WTC11 (cell line): Measurements from ENCODE around the gene SLC25A46. TPM values are rescaled to one million over a fixed set of nuclear protein-coding genes. Genes with fewer than 3 reads are reported as not detected.

Source experiments
- ATAC-seq: fragments of 200-7000 bp; cut with Tn5 transposase; 2 replicates; pipeline ENCODE4 v1.10.0; 2021; ENCODE audit warnings: mild to moderate bottlenecking, moderate library complexity
- CTCF ChIA-PET: fragments of 300-600 bp; sonication (Branson Sonifier 250); formaldehyde crosslinking; loops from one replicate; lab custom pipeline; 2021; ENCODE audit warnings: antibody characterized with exemption; lab: Charles Lee
- POLR2A ChIA-PET: fragments of 350-600 bp; sonication (Branson Sonifier 250); formaldehyde crosslinking; loops from one replicate; lab custom pipeline; 2021; ENCODE audit warnings: antibody characterized with exemption; lab: Charles Lee
- DNase-seq: peaks from one replicate; pipeline ENCODE4 v3.0.0; 2021; ENCODE audit warnings: low spot score
- H3K27ac Mint-ChIP-seq: 2 replicates; pipeline ENCODE4 v1.8.0; 2021; ENCODE audit warnings: mixed read lengths
- H3K27me3 Mint-ChIP-seq: 2 replicates; pipeline ENCODE4 v1.8.0; 2021; ENCODE audit warnings: low read depth, mild to moderate bottlenecking, moderate library complexity, mixed read lengths
- H3K36me3 Mint-ChIP-seq: 2 replicates; pipeline ENCODE4 v1.8.0; 2021; ENCODE audit warnings: mixed read lengths
- H3K4me1 Mint-ChIP-seq: 2 replicates; pipeline ENCODE4 v1.8.0; 2022; ENCODE audit warnings: mixed read lengths
- H3K4me3 Mint-ChIP-seq: 2 replicates; pipeline ENCODE4 v1.8.0; 2021; ENCODE audit warnings: mild to moderate bottlenecking, moderate library complexity, mixed read lengths
- H3K9me3 Mint-ChIP-seq: 2 replicates; pipeline ENCODE4 v1.8.0; 2021; ENCODE audit warnings: mixed read lengths
- CBFB ChIP-seq: sonication (generic); formaldehyde crosslinking; IDR thresholded peaks from 2 replicates; pipeline ENCODE4 v1.8.1; 2022; ENCODE audit warnings: mild to moderate bottlenecking, low read depth, missing genetic modification reagents
- CREB1 ChIP-seq: sonication (generic); formaldehyde crosslinking; IDR thresholded peaks from 2 replicates; pipeline ENCODE4 v1.8.0; 2023; ENCODE audit warnings: mild to moderate bottlenecking, missing genetic modification reagents
- CREM ChIP-seq: sonication (generic); formaldehyde crosslinking; IDR thresholded peaks from 2 replicates; pipeline ENCODE4 v1.8.1; 2022; ENCODE audit warnings: mild to moderate bottlenecking, missing genetic modification reagents, moderate library complexity
- ELF4 ChIP-seq: sonication (generic); formaldehyde crosslinking; IDR thresholded peaks from 2 replicates; pipeline ENCODE4 v1.8.1; 2022; ENCODE audit warnings: low read depth, mild to moderate bottlenecking, moderate library complexity, missing genetic modification reagents
- EMX1 ChIP-seq: fragments of 250-450 bp; sonication (Bioruptor Pico); IDR thresholded peaks from 2 replicates; pipeline ENCODE4 v1.8.0; 2021; ENCODE audit warnings: mild to moderate bottlenecking
- ETV6 ChIP-seq: sonication (generic); formaldehyde crosslinking; IDR thresholded peaks from 2 replicates; pipeline ENCODE4 v1.8.1; 2022; ENCODE audit warnings: mild to moderate bottlenecking, missing genetic modification reagents
- FOXP1 ChIP-seq: sonication (generic); formaldehyde crosslinking; IDR thresholded peaks from 2 replicates; pipeline ENCODE4 v1.8.0; 2022; ENCODE audit warnings: missing genetic modification reagents, mild to moderate bottlenecking, moderate library complexity, borderline replicate concordance
- GABPB1 ChIP-seq: sonication (generic); formaldehyde crosslinking; IDR thresholded peaks from 2 replicates; pipeline ENCODE4 v1.8.1; 2023; ENCODE audit warnings: mild to moderate bottlenecking, missing genetic modification reagents
- NFE2L1 ChIP-seq: sonication (generic); formaldehyde crosslinking; IDR thresholded peaks from 2 replicates; pipeline ENCODE4 v1.8.1; 2023; ENCODE audit warnings: missing genetic modification reagents
- NR3C1 ChIP-seq: sonication (generic); formaldehyde crosslinking; conservative IDR thresholded peaks from 2 replicates; pipeline ENCODE4 v1.8.1; 2023; ENCODE audit warnings: low read depth, mild to moderate bottlenecking, missing genetic modification reagents
- RORB ChIP-seq: fragments of 250-450 bp; sonication (Bioruptor Pico); IDR thresholded peaks from 2 replicates; pipeline ENCODE4 v1.9.0; 2021; ENCODE audit warnings: mild to moderate bottlenecking
- SOX15 ChIP-seq: fragments of 250-450 bp; sonication (Bioruptor Pico); IDR thresholded peaks from 2 replicates; pipeline ENCODE4 v1.9.0; 2021; ENCODE audit warnings: mild to moderate bottlenecking
- SP1 ChIP-seq: sonication (generic); formaldehyde crosslinking; conservative IDR thresholded peaks from 2 replicates; pipeline ENCODE4 v1.8.1; 2022; ENCODE audit warnings: missing genetic modification reagents
- ZBTB21 ChIP-seq: sonication (generic); formaldehyde crosslinking; IDR thresholded peaks from 2 replicates; pipeline ENCODE4 v1.8.1; 2023; ENCODE audit warnings: mild to moderate bottlenecking, missing genetic modification reagents, borderline replicate concordance
- ZNF138 ChIP-seq: sonication (generic); formaldehyde crosslinking; conservative IDR thresholded peaks from 2 replicates; pipeline ENCODE4 v1.8.1; 2022; ENCODE audit warnings: mild to moderate bottlenecking, moderate library complexity, missing genetic modification reagents
- ZNF219 ChIP-seq: sonication (generic); formaldehyde crosslinking; IDR thresholded peaks from 2 replicates; pipeline ENCODE4 v1.8.0; 2023; ENCODE audit warnings: missing genetic modification reagents, mild to moderate bottlenecking, borderline replicate concordance
- total RNA-seq: library from RNA; stranded (reverse); gene quantifications from 3 replicates; pipeline ENCODE4 v1.2.3, GENCODE V29; 2021
- TF ChIP-seq, protein P1 (sequence below): sonication (generic); formaldehyde crosslinking; IDR thresholded peaks from 2 replicates; pipeline ENCODE4 v1.8.0; 2023; ENCODE audit warnings: mild to moderate bottlenecking, missing genetic modification reagents
- TF ChIP-seq, protein P2 (sequence below): sonication (generic); formaldehyde crosslinking; IDR thresholded peaks from 2 replicates; pipeline ENCODE4 v1.8.1; 2023; ENCODE audit warnings: mild to moderate bottlenecking, moderate library complexity, missing genetic modification reagents
- TF ChIP-seq, protein P3 (sequence below): sonication (generic); formaldehyde crosslinking; IDR thresholded peaks from 2 replicates; pipeline ENCODE4 v1.8.1; 2023; ENCODE audit warnings: mild to moderate bottlenecking, missing genetic modification reagents
- TF ChIP-seq, protein P4 (sequence below): sonication (generic); formaldehyde crosslinking; IDR thresholded peaks from 2 replicates; pipeline ENCODE4 v1.8.0; 2022; ENCODE audit warnings: missing genetic modification reagents
- TF ChIP-seq, protein P5 (sequence below): sonication (generic); formaldehyde crosslinking; IDR thresholded peaks from 2 replicates; pipeline ENCODE4 v1.8.1; 2023; ENCODE audit warnings: mild to moderate bottlenecking, missing genetic modification reagents, moderate library complexity
- TF ChIP-seq, protein P6 (sequence below): fragments of 250-450 bp; sonication (Bioruptor Pico); IDR thresholded peaks from 2 replicates; pipeline ENCODE4 v1.9.0; 2021; ENCODE audit warnings: moderate library complexity, mild to moderate bottlenecking, inconsistent platforms, borderline replicate concordance

Gene SLC25A46
- total RNA-seq, 1 experiment from 2014 or later: 19.2 TPM

DNA sequence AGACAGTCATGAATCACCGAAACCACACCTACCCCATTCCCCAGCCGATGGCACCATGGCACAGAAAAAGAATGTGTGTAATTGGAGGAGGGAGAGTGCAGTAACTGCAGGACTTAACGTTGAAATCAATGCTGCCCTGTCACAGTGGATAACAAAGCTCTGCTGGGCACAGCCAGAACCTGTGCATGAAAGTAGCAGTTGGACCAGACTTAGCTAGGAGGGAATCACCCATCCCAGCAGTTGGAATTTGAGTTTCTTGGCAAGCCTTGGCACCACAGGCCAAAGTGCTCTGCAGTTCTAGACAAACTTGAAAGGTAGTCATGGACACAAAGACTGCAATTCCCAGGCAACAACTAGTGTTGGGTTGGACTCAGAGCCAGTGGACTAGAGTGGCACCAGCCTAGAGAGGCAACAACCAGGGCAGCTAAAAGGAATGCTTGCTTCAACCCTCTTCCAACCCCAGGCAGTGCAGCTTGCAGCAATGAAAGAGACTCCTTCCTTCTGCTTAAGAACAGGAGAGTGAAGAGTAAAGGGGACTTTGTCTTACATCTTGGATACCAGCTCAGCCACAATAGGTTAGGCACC is 31.5 kb upstream of the SLC25A46 start (continued):
- TF ChIP-seq, protein P1, sequence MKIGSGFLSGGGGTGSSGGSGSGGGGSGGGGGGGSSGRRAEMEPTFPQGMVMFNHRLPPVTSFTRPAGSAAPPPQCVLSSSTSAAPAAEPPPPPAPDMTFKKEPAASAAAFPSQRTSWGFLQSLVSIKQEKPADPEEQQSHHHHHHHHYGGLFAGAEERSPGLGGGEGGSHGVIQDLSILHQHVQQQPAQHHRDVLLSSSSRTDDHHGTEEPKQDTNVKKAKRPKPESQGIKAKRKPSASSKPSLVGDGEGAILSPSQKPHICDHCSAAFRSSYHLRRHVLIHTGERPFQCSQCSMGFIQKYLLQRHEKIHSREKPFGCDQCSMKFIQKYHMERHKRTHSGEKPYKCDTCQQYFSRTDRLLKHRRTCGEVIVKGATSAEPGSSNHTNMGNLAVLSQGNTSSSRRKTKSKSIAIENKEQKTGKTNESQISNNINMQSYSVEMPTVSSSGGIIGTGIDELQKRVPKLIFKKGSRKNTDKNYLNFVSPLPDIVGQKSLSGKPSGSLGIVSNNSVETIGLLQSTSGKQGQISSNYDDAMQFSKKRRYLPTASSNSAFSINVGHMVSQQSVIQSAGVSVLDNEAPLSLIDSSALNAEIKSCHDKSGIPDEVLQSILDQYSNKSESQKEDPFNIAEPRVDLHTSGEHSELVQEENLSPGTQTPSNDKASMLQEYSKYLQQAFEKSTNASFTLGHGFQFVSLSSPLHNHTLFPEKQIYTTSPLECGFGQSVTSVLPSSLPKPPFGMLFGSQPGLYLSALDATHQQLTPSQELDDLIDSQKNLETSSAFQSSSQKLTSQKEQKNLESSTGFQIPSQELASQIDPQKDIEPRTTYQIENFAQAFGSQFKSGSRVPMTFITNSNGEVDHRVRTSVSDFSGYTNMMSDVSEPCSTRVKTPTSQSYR: no peak
- TF ChIP-seq FOXP1 (no peak), EMX1 (no peak)
- TF ChIP-seq, protein P2, sequence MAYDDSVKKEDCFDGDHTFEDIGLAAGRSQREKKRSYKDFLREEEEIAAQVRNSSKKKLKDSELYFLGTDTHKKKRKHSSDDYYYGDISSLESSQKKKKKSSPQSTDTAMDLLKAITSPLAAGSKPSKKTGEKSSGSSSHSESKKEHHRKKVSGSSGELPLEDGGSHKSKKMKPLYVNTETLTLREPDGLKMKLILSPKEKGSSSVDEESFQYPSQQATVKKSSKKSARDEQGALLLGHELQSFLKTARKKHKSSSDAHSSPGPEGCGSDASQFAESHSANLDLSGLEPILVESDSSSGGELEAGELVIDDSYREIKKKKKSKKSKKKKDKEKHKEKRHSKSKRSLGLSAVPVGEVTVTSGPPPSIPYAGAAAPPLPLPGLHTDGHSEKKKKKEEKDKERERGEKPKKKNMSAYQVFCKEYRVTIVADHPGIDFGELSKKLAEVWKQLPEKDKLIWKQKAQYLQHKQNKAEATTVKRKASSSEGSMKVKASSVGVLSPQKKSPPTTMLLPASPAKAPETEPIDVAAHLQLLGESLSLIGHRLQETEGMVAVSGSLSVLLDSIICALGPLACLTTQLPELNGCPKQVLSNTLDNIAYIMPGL (CRISPR knock-in tag): no peak

DNA sequence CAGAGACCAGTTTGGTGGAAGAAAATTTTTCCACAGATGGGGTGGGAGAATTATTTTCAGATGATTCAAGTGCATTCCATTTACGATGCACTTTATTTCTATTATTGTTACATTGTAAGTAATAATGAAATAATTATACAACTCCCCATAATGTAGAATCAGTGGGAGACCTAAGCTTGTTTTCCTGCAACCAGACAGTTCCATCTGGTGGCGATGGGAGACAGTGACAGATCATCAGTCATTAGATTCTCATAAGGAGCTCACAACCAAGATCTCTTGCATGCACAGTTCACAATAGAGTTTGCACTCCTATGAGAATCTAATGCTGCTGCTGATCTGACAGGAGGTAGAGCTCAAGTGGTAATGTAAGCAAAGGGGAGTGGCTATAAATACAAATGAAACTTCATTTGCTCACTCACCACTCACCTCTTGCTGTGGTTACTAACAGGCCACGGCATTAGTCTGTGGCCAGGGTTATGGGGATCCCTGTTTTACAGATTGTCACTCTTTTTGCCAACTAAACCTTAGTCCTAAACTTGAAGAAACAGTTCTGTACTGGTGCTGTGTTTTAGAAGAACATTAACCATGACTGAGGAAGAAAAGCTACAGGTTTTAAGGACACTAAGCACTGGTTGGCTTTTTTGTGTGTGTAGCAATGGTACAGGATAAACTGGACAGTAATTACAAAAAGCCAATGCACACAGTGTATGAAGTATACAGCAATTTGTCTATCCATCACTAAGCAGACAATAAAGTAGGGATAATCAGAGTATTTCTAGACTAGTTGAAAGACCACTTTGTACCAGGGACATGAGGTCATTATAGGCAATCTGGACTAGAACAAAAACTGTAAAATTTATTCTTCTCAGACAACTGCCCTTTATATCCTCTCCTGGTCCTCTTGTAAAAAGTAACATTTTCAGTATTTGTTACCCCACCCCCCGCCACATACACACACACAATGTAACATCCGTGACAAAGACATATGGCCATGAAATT is 22.3 kb upstream of the SLC25A46 start:
- Mint-ChIP-seq H3K4me3 (no peak overlapping the region), H3K27ac (no peak overlapping the region), H3K36me3 (no peaks in the 10 kb centered on the region), H3K9me3 (no peaks in the 10 kb centered on the region), H3K4me1 (no peaks in the 10 kb centered on the region), H3K27me3 (no peaks in the 10 kb centered on the region; the same call in 1 of the 2 replicates)
- ATAC-seq: no peak
- ChIA-PET POLR2A (no interaction called here), CTCF (interaction anchor here (0.6 to 0.9 kb wide), 2 partner anchors 251 to 275 kb away, joined by 3 read pairs; no protein-coding TSS in a partner anchor)
- TF ChIP-seq ZNF138 (no peak), ZBTB21 (no peak), RORB (no peak)
- no peak for DNase-seq

DNA sequence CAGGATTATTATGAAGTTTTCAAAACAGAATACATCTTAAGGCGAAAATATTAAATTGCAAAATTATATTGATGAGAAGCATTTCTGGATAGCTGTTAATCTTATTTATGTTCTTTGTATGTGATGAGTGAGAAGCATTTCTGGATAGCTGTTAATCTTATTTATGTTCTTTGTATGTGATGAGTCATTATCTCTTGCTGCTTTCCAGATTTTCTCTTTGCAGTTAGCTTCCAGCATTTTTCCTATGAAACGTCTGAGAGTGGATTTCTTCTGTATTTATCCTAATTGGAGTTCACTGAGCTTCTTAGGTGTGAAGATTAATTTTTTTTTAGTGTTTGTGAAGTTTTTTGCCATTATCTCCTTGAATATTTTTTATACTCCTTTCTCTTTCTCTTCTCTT is 20.5 kb upstream of the SLC25A46 start:
- no peaks in the 10 kb centered on the region for H3K36me3 Mint-ChIP-seq
- H3K4me3 Mint-ChIP-seq: no peak overlapping the region
- DNase-seq (no peak), ATAC-seq (no peak)
- no peaks in the 10 kb centered on the region for H3K9me3 Mint-ChIP-seq
- CTCF ChIA-PET: no interaction called here
- H3K4me1 Mint-ChIP-seq: no peaks in the 10 kb centered on the region
- H3K27ac Mint-ChIP-seq: no peak overlapping the region
- no peaks in the 10 kb centered on the region for H3K27me3 Mint-ChIP-seq
- POLR2A ChIA-PET: no interaction called here
- TF ChIP-seq FOXP1: no peak
- TF ChIP-seq, protein P3, sequence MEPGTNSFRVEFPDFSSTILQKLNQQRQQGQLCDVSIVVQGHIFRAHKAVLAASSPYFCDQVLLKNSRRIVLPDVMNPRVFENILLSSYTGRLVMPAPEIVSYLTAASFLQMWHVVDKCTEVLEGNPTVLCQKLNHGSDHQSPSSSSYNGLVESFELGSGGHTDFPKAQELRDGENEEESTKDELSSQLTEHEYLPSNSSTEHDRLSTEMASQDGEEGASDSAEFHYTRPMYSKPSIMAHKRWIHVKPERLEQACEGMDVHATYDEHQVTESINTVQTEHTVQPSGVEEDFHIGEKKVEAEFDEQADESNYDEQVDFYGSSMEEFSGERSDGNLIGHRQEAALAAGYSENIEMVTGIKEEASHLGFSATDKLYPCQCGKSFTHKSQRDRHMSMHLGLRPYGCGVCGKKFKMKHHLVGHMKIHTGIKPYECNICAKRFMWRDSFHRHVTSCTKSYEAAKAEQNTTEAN: no peak
- no peak for TF ChIP-seq SOX15 (CRISPR knock-in tag)
- TF ChIP-seq, protein P4, sequence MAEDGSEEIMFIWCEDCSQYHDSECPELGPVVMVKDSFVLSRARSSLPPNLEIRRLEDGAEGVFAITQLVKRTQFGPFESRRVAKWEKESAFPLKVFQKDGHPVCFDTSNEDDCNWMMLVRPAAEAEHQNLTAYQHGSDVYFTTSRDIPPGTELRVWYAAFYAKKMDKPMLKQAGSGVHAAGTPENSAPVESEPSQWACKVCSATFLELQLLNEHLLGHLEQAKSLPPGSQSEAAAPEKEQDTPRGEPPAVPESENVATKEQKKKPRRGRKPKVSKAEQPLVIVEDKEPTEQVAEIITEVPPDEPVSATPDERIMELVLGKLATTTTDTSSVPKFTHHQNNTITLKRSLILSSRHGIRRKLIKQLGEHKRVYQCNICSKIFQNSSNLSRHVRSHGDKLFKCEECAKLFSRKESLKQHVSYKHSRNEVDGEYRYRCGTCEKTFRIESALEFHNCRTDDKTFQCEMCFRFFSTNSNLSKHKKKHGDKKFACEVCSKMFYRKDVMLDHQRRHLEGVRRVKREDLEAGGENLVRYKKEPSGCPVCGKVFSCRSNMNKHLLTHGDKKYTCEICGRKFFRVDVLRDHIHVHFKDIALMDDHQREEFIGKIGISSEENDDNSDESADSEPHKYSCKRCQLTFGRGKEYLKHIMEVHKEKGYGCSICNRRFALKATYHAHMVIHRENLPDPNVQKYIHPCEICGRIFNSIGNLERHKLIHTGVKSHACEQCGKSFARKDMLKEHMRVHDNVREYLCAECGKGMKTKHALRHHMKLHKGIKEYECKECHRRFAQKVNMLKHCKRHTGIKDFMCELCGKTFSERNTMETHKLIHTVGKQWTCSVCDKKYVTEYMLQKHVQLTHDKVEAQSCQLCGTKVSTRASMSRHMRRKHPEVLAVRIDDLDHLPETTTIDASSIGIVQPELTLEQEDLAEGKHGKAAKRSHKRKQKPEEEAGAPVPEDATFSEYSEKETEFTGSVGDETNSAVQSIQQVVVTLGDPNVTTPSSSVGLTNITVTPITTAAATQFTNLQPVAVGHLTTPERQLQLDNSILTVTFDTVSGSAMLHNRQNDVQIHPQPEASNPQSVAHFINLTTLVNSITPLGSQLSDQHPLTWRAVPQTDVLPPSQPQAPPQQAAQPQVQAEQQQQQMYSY (CRISPR knock-in tag): no peak
- no peak for TF ChIP-seq CBFB (CRISPR knock-in tag)
- TF ChIP-seq GABPB1 (CRISPR knock-in tag): no peak
- no peak for TF ChIP-seq CREM (CRISPR knock-in tag)
- TF ChIP-seq, protein P5, sequence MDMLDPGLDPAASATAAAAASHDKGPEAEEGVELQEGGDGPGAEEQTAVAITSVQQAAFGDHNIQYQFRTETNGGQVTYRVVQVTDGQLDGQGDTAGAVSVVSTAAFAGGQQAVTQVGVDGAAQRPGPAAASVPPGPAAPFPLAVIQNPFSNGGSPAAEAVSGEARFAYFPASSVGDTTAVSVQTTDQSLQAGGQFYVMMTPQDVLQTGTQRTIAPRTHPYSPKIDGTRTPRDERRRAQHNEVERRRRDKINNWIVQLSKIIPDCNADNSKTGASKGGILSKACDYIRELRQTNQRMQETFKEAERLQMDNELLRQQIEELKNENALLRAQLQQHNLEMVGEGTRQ (CRISPR knock-in tag): no peak
- TF ChIP-seq CREB1: no peak
- TF ChIP-seq NFE2L1: no peak
- TF ChIP-seq, protein P6, sequence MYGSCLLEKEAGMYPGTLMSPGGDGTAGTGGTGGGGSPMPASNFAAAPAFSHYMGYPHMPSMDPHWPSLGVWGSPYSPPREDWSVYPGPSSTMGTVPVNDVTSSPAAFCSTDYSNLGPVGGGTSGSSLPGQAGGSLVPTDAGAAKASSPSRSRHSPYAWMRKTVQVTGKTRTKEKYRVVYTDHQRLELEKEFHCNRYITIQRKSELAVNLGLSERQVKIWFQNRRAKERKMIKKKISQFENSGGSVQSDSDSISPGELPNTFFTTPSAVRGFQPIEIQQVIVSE (CRISPR knock-in tag): no peak
- TF ChIP-seq NR3C1 (CRISPR knock-in tag): no peak
- no peak for TF ChIP-seq ELF4 (CRISPR knock-in tag)
- no peak for TF ChIP-seq SP1 (CRISPR knock-in tag)
- no peak for TF ChIP-seq ETV6 (CRISPR knock-in tag)
- TF ChIP-seq ZNF219 (CRISPR knock-in tag): no peak
